Fibroblast of the aortic adventitia (primary cell): ENCODE measurements around the gene NUPR1. TPM values are rescaled to one million over a fixed set of nuclear protein-coding genes. Genes with fewer than 3 reads are reported as not detected.

Source experiments
- DNase-seq: peaks from one replicate; pipeline ENCODE4 v3.0.0-alpha.2; 2010; ENCODE audit warnings: low read depth
- H3K4me3 ChIP-seq: 2 replicates; pipeline ENCODE4 v1.5.1; 2011; ENCODE audit warnings: low read depth, mild to moderate bottlenecking, control low read depth, low read length, moderate library complexity
- total RNA-seq: library from RNA; depleted of rRNA; stranded (reverse); fragments of >200 nt; gene quantifications from 2 replicates; pipeline ENCODE4 v1.2.3, GENCODE V29; 2012; ENCODE audit warnings: low replicate concordance
- TF ChIP-seq, protein P1 (sequence below): IDR thresholded peaks from 2 replicates; pipeline ENCODE4 v1.5.1; 2011; ENCODE audit warnings: mild to moderate bottlenecking, low read length, control low read depth, inconsistent platforms; ENCODE audit not compliant: insufficient read depth

NUPR1 gene
- total RNA-seq, 1 donor, result 28.8 TPM

GRCh38 chr16:28563218-28563617 is 24.4 kb upstream of the NUPR1 start:
- no peak for DNase-seq
- H3K4me3 ChIP-seq, result no peak overlapping the region
- TF ChIP-seq, protein P1, sequence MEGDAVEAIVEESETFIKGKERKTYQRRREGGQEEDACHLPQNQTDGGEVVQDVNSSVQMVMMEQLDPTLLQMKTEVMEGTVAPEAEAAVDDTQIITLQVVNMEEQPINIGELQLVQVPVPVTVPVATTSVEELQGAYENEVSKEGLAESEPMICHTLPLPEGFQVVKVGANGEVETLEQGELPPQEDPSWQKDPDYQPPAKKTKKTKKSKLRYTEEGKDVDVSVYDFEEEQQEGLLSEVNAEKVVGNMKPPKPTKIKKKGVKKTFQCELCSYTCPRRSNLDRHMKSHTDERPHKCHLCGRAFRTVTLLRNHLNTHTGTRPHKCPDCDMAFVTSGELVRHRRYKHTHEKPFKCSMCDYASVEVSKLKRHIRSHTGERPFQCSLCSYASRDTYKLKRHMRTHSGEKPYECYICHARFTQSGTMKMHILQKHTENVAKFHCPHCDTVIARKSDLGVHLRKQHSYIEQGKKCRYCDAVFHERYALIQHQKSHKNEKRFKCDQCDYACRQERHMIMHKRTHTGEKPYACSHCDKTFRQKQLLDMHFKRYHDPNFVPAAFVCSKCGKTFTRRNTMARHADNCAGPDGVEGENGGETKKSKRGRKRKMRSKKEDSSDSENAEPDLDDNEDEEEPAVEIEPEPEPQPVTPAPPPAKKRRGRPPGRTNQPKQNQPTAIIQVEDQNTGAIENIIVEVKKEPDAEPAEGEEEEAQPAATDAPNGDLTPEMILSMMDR, result no peak

DNA sequence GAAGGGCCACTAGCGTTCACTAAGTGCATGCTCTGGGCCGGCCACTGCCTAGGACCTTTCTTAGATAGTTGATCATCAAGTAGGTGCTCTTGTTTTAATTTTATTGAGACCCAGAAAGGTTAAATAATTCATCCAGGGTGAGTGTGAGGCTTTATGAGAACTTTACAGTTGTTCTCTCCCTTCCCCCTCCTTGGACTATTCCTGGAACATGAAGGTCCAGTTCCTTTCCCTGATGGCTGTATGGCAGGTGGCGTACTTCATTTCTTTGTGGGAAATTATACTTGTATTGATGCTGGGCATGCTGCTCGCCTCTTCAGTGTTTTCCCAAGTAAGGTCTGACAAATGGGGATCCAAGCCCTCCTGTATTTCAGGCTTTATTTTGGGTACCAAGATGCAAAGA is 23.4 kb upstream of the NUPR1 start:
- no peak for DNase-seq
- TF ChIP-seq, protein P1, result no peak

GRCh38 chr16:28561557-28562187 is 22.9 kb upstream of the NUPR1 start:
- DNase-seq, result peak; percentile 22
- TF ChIP-seq, protein P1, result no peak
- H3K4me3 ChIP-seq, result no peak overlapping the region

More for the DNA sequence above, 23.4 kb upstream of the NUPR1 start:
- H3K4me3 ChIP-seq, result no peak overlapping the region

DNA sequence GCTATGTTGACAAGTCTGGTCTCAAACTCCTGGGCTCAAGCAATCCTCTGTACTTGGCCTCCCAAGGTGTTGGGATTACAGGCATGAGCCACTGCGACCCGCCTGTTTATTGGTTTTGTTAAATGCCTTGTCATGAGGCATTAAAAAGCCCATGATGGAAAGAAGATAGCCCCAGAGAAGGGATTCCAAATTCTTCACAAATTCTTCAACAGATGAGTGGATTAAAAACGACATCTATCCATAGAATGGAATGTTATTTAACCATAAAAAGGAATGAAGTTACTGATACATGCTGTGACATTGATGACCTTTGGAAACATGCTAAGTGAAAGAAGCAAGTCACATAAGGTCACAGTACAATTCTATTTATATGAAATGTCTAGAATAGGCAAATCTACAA is 19.7 kb upstream of the NUPR1 start:
- TF ChIP-seq, protein P1, result no peak
- H3K4me3 ChIP-seq, result no peak overlapping the region
- DNase-seq, result no peak

- DNase-seq, result no peak
- TF ChIP-seq, protein P1, result no peak
- H3K4me3 ChIP-seq, result no peak overlapping the region
These were observed 18.1 kb upstream of the NUPR1 start for GRCh38 chr16:28556914-28557320.

DNA sequence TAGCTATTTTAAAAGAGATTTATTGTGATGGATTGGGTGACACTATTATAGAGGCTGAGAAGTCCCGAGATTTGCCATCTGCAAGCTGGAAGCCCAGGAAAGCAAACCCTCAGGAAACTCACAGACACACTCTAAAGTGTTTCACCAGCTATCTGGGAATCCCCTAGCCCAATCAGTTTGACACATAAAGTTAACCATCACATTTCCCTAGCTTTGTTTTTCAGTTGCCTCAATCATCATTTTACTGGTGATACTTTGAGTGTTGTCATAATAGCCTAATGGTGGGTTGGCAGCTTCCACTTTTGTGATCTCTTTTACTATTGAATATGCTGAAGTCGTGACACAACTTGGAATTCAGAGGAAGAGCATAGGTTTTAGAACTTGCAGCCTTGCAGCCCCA is 16.8 kb upstream of the NUPR1 start:
- TF ChIP-seq, protein P1, result no peak
- no peak overlapping the region for H3K4me3 ChIP-seq
- no peak for DNase-seq
